Measurements from ENCODE around the gene PIK3C2G. TPM values are rescaled to one million over a fixed set of nuclear protein-coding genes. Genes with fewer than 3 reads are reported as not detected.

The PIK3C2G gene
- total RNA-seq, 2 donors from 2014 or later = not detected

DNA sequence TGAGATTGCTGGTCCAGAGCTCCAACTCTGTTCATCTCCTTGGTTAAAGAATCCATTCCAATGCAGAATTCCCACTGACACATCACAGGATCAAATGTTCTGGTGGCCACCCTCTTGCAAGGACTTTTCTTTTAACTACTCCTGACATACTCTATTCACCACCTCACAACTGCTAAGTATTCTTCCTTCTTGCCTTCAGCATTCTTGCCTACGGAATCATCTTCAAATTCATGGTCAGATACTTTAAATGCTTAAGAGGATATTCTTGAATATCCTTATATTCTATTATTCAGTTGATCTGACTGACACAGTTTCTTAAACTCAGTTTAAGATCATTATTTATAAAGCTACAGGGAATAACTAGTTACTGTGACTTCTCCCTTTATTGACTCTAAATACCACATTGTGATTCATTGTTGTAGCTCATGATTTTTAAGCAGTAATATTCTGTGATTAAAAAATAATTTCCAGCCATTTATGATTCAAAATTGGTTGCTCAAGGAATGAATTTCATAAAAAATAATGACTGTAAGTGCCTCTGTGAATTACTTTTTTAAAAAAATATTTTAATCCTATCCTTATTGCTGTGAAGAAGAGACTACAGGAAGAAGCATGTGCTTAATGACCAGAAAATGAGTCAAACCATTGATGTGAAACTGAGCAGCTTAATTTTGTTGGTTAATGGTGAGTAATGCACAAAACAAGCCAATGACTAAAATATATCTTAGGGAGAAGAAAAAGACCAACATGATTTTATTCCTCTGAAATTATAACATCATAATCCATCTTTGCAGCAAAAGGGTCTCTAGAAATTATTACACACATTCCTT lies 207.1 kb downstream of the PIK3C2G start:
- TF ChIP-seq, protein P1, sequence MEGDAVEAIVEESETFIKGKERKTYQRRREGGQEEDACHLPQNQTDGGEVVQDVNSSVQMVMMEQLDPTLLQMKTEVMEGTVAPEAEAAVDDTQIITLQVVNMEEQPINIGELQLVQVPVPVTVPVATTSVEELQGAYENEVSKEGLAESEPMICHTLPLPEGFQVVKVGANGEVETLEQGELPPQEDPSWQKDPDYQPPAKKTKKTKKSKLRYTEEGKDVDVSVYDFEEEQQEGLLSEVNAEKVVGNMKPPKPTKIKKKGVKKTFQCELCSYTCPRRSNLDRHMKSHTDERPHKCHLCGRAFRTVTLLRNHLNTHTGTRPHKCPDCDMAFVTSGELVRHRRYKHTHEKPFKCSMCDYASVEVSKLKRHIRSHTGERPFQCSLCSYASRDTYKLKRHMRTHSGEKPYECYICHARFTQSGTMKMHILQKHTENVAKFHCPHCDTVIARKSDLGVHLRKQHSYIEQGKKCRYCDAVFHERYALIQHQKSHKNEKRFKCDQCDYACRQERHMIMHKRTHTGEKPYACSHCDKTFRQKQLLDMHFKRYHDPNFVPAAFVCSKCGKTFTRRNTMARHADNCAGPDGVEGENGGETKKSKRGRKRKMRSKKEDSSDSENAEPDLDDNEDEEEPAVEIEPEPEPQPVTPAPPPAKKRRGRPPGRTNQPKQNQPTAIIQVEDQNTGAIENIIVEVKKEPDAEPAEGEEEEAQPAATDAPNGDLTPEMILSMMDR (conservative IDR thresholded peaks at IDR 0.05) = no peak
- no peak overlapping the region for H3K4me3 Mint-ChIP-seq
- Histone ChIP-seq H3K36me3 (ENCODE audit: control insufficient read depth, insufficient read depth, low read length) (no peaks in the 10 kb centered on the region), H3K27ac (ENCODE audit: low read depth, low read length) (no peak overlapping the region), H3K9me3 (ENCODE audit: control insufficient read depth, low read length) (no peaks in the 10 kb centered on the region), H3K4me1 (ENCODE audit: control insufficient read depth, insufficient read depth, low read length) (no peaks in the 10 kb centered on the region), H3K9ac (ENCODE audit: extremely low read depth, low read length, poor library complexity, severe bottlenecking) (no peak overlapping the region), H3K4me3 (ENCODE audit: low read length) (no peak overlapping the region), H3K27me3 (ENCODE audit: control insufficient read depth, insufficient read depth, low read length, poor library complexity, severe bottlenecking) (no peaks in the 10 kb centered on the region)
- no peaks in the 10 kb centered on the region for H3K4me1 Mint-ChIP-seq
- DNase-seq = no peak
- H3K9me3 Mint-ChIP-seq = no peaks in the 10 kb centered on the region
- H3K27me3 Mint-ChIP-seq (ENCODE audit: insufficient read depth) = peaks cover 9% of the 10 kb centered on the region
- 100% methylated on average over 1 of the region's 1 CpG; no CpG with 5 or more reads in 1 of the 2 experiments for WGBS, 2 experiments (ENCODE audit: insufficient coverage in 1 of 2, insufficient read length in 1 of 2)
- H3K36me3 Mint-ChIP-seq (ENCODE audit: low read depth) = no peaks in the 10 kb centered on the region
- no peak overlapping the region for H3K27ac Mint-ChIP-seq

DNA sequence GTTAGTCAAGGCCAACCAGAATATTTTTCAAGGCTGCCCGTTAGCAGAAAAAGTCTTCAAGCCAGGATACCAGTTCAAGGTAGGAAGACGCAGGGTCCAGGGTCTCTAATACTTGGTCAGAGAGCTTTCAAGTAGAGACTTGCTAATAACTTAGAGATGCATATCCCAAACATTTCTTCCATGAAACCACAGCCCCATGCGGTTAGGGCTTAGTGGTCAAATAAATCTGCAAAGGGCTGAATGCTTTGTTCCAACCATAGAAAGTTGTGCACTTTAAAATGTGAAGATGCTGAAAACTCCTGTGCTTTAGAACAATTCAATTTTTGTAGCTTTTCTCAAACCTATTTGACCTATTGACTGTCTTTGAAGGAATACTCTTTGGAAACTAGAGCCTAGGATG lies 208.9 kb downstream of the PIK3C2G start:
- no peaks in the 10 kb centered on the region for H3K4me1 ChIP-seq (ENCODE audit: control insufficient read depth, insufficient read depth, low read length)
- no peak overlapping the region for H3K27ac ChIP-seq (ENCODE audit: low read depth, low read length)
- Mint-ChIP-seq H3K4me1 (no peaks in the 10 kb centered on the region), H3K36me3 (ENCODE audit: low read depth) (no peaks in the 10 kb centered on the region), H3K4me3 (no peak overlapping the region), H3K27me3 (ENCODE audit: insufficient read depth) (peaks cover 9% of the 10 kb centered on the region), H3K27ac (no peak overlapping the region), H3K9me3 (no peaks in the 10 kb centered on the region)
- H3K9ac ChIP-seq (ENCODE audit: extremely low read depth, low read length, poor library complexity, severe bottlenecking) = no peak overlapping the region
- no peak overlapping the region for H3K4me3 ChIP-seq (ENCODE audit: low read length)
- no peaks in the 10 kb centered on the region for H3K27me3 ChIP-seq (ENCODE audit: control insufficient read depth, insufficient read depth, low read length, poor library complexity, severe bottlenecking)
- H3K9me3 ChIP-seq (ENCODE audit: control insufficient read depth, low read length) = no peaks in the 10 kb centered on the region
- no peaks in the 10 kb centered on the region for H3K36me3 ChIP-seq (ENCODE audit: control insufficient read depth, insufficient read depth, low read length)
- WGBS, 2 experiments (ENCODE audit: insufficient coverage in 1 of 2, insufficient read length in 1 of 2) = 94 to 99% methylated on average over 2 to 3 of the region's 3 CpGs
- TF ChIP-seq, protein P1 (conservative IDR thresholded peaks at IDR 0.05) = no peak
- DNase-seq = no peak

DNA sequence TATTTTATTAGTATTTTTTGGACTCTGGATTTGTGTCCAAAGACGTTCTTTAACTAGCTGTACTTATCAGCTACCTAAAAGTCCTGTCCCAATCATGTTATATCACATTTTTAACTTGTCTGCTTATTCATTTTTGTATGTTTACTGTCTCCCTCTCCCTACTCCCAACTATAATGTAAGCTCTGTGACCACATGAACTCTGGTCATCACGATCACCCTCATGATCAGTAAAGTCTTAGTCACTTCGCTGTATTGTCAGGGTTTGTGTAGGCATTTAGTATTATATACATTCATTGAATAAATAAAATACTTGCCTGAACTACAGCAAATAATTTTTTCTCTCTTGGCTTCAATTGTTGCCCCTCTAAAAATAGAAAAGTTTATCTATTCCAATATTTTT lies 211.0 kb downstream of the PIK3C2G start:
- TF ChIP-seq, protein P1 (conservative IDR thresholded peaks at IDR 0.05) = no peak
- H3K27me3 Mint-ChIP-seq (ENCODE audit: insufficient read depth) = peaks cover 9% of the 10 kb centered on the region
- Histone ChIP-seq H3K36me3 (ENCODE audit: control insufficient read depth, insufficient read depth, low read length) (no peaks in the 10 kb centered on the region), H3K9me3 (ENCODE audit: control insufficient read depth, low read length) (no peaks in the 10 kb centered on the region), H3K4me1 (ENCODE audit: control insufficient read depth, insufficient read depth, low read length) (no peaks in the 10 kb centered on the region), H3K4me3 (ENCODE audit: low read length) (no peak overlapping the region), H3K9ac (ENCODE audit: extremely low read depth, low read length, poor library complexity, severe bottlenecking) (no peak overlapping the region), H3K27ac (ENCODE audit: low read depth, low read length) (no peak overlapping the region), H3K27me3 (ENCODE audit: control insufficient read depth, insufficient read depth, low read length, poor library complexity, severe bottlenecking) (no peaks in the 10 kb centered on the region)
- no peak overlapping the region for H3K27ac Mint-ChIP-seq
- peaks cover 11% of the 10 kb centered on the region for H3K4me1 Mint-ChIP-seq
- no peaks in the 10 kb centered on the region for H3K36me3 Mint-ChIP-seq (ENCODE audit: low read depth)
- no peak overlapping the region for H3K4me3 Mint-ChIP-seq
- no peak for DNase-seq
- H3K9me3 Mint-ChIP-seq = no peaks in the 10 kb centered on the region
- 86 to 88% methylated on average over 1 to 2 of the region's 3 CpGs for WGBS, 2 experiments (ENCODE audit: insufficient coverage in 1 of 2, insufficient read length in 1 of 2)
